Keratinocyte (primary cell): ENCODE results near the gene COL4A6. TPM values are rescaled to one million over a fixed set of nuclear protein-coding genes. Genes with fewer than 3 reads are reported as not detected.
A peak's percentile ranks its signal among the peaks of the same experiment; 100 is the strongest.

ENCODE experiments used
- DNase-seq: peaks from one replicate; pipeline ENCODE4 v3.0.0-alpha.2; 2011; ENCODE audit warnings: low read depth, missing footprints, low spot score
- FAIRE-seq: peaks from 2 replicates; lab custom pipeline; 2011; peaks lifted over from hg19 to GRCh38; lab: Jason Lieb, UNC
- H2AFZ ChIP-seq: 2 replicates; pipeline ENCODE4 v1.6.0; 2012; ENCODE audit warnings: low read length, control low read depth, inconsistent platforms; ENCODE audit not compliant: control insufficient read depth
- H3K27ac ChIP-seq: 2 replicates; pipeline ENCODE4 v1.5.1; 2011; ENCODE audit warnings: low read length; ENCODE audit not compliant: control insufficient read depth, insufficient read depth
- H3K27me3 ChIP-seq: 3 replicates; pipeline ENCODE4 v1.6.0; 2011; ENCODE audit warnings: low read length; ENCODE audit not compliant: control insufficient read depth, insufficient read depth; ENCODE audit errors: extremely low read depth
- H3K36me3 ChIP-seq, 2 experiments: 2 replicates in 1 of 2; 3 replicates in 1 of 2; pipeline ENCODE4 v1.5.1; 2011; ENCODE audit warnings: low read length in 2 of 2, mild to moderate bottlenecking in 1 of 2; ENCODE audit not compliant: control insufficient read depth in 2 of 2, insufficient read depth in 2 of 2; ENCODE audit errors: extremely low read depth in 1 of 2
- H3K4me1 ChIP-seq: 3 replicates; pipeline ENCODE4 v1.5.1; 2011; ENCODE audit warnings: low read length; ENCODE audit not compliant: control insufficient read depth, insufficient read depth; ENCODE audit errors: extremely low read depth
- H3K4me2 ChIP-seq: 3 replicates; pipeline ENCODE4 v1.6.0; 2011; ENCODE audit warnings: low read depth, low read length; ENCODE audit not compliant: control insufficient read depth, insufficient read depth; ENCODE audit errors: extremely low read depth
- H3K4me3 ChIP-seq, 3 experiments: fragments of 200-600 bp in 1 of 3; sonication (generic) in 1 of 3; 2 replicates in 2 of 3; 3 replicates in 1 of 3; pipeline ENCODE4 v1.5.1; 2011 to 2016; ENCODE audit warnings: low read length in 3 of 3, mild to moderate bottlenecking in 3 of 3, control low read depth in 2 of 3, inconsistent platforms in 1 of 3, low read depth in 1 of 3, mixed read lengths in 1 of 3, mixed run types in 1 of 3, moderate library complexity in 1 of 3; ENCODE audit not compliant: control insufficient read depth in 2 of 3, insufficient read depth in 2 of 3; ENCODE audit errors: extremely low read depth in 1 of 3
- H3K79me2 ChIP-seq: 2 replicates; pipeline ENCODE4 v1.6.0; 2012; ENCODE audit warnings: low read length; ENCODE audit not compliant: control insufficient read depth, insufficient read depth
- H3K9ac ChIP-seq: 3 replicates; pipeline ENCODE4 v1.6.0; 2011; ENCODE audit warnings: low read length; ENCODE audit not compliant: control insufficient read depth, insufficient read depth; ENCODE audit errors: extremely low read depth
- H3K9me1 ChIP-seq: 3 replicates; pipeline ENCODE4 v1.6.0; 2011; ENCODE audit warnings: low read length; ENCODE audit not compliant: control insufficient read depth, insufficient read depth; ENCODE audit errors: extremely low read depth
- H3K9me3 ChIP-seq: 2 replicates; pipeline ENCODE4 v1.5.1; 2012; ENCODE audit warnings: low read depth, low read length; ENCODE audit not compliant: control insufficient read depth
- H4K20me1 ChIP-seq: 3 replicates; pipeline ENCODE4 v1.6.0; 2011; ENCODE audit warnings: low read length; ENCODE audit not compliant: control insufficient read depth, insufficient read depth; ENCODE audit errors: extremely low read depth
- CTCF ChIP-seq, 3 experiments: IDR thresholded peaks in 1 of 3; conservative IDR thresholded peaks in 1 of 3; optimal IDR thresholded peaks in 1 of 3; 2 replicates in 2 of 3; 3 replicates in 1 of 3; pipeline versions ENCODE3 to v1.5.1; 2011; ENCODE audit warnings: low read length in 3 of 3, mild to moderate bottlenecking in 3 of 3, moderate library complexity in 2 of 3, control low read depth in 1 of 3, inconsistent platforms in 1 of 3; ENCODE audit not compliant: insufficient read depth in 2 of 3; ENCODE audit errors: extremely low read depth in 1 of 3
- EZH2 ChIP-seq: IDR thresholded peaks from one replicate; pipeline ENCODE4 v1.6.1; 2012; ENCODE audit warnings: inconsistent platforms, mild to moderate bottlenecking, low read length, moderate library complexity
- dilution Hi-C: fragments of 300-500 bp; cut with MboI; formaldehyde crosslinking; loops from one replicate; pipeline ENCODE4 v1.7.0; 2020; ENCODE audit warnings: low sequenced_read_pairs; ENCODE audit not compliant: extremely low pct_ligation_motif_present
- polyA plus RNA-seq, 5 experiments: library from polyadenylated mRNA; depleted of rRNA in 3 of 5; stranded (reverse) in 3 of 5; stranded (forward) in 1 of 5; unstranded in 1 of 5; fragments of >200 nt; gene quantifications; 1 replicate in 1 of 5; 2 replicates in 3 of 5; 3 replicates in 1 of 5; pipeline versions ENCODE4 v1.2.1 to v1.2.3, GENCODE V29; 2011 to 2012; ENCODE audit warnings: missing spikeins in 2 of 5, low read depth in 1 of 5, low replicate concordance in 1 of 5

The COL4A6 gene
- polyA plus RNA-seq, 1 donor (not counting 4 experiments of a cell fraction or from before 2014, with no cell fraction given): 18.8 TPM

DNA sequence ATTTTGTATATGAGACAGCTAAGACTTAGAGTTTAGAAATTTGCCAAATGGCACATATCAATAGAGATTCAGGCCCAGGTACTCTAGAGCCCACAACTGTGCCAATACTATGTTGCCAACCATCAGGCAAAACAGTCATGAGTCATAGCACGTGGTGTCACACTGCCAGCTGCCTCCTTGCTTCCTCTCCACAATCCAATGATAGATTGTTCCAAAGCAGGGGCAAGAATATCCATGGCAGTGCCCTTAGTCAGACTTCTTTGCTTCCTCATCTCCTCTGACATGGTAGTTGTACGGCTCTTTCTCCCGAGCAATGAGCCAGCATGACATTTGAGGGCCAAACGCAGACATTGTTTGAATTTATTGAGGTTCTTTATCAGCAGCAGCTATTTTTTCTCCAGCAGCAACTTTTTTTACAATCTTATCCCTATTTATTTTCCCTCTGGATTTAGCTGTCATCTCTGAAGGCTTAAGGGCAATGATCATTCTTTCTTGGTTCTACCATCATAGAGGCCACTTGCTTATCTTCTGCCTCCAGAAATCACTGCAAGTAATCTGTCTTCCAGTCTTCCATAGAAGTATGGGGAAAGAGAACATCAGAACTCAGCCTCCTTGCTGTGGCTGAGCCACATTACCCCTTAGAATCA is 169.7 kb downstream of the COL4A6 start:
- TF ChIP-seq CTCF (optimal IDR thresholded peaks at IDR 0.05 in 1 of 3, IDR thresholded peaks at IDR 0.05 in 1 of 3, conservative IDR thresholded peaks at IDR 0.05 in 1 of 3; ENCODE audit: extremely low read depth in 1 of 3, insufficient read depth in 2 of 3, low read length in 3 of 3) (no peak), EZH2 (no peak)
- H4K20me1 ChIP-seq: no peaks in the 10 kb centered on the region
- peak overlapping the region; percentile 30 for H3K27ac ChIP-seq
- H3K79me2 ChIP-seq: no peaks in the 10 kb centered on the region
- H3K36me3 ChIP-seq: no peaks in the 10 kb centered on the region
- peak; percentile 82 for FAIRE-seq
- no peak overlapping the region for H2AFZ ChIP-seq
- H3K27me3 ChIP-seq: no peaks in the 10 kb centered on the region
- H3K4me1 ChIP-seq: peaks cover 38% of the 10 kb centered on the region
- H3K4me3 ChIP-seq: no peak overlapping the region
- no peak for DNase-seq
- no peaks in the 10 kb centered on the region for H3K9me3 ChIP-seq
- no peak overlapping the region for H3K9ac ChIP-seq
- no peaks in the 10 kb centered on the region for H3K9me1 ChIP-seq
- dilution Hi-C loops: no loop called here
- no peak overlapping the region for H3K4me2 ChIP-seq

DNA sequence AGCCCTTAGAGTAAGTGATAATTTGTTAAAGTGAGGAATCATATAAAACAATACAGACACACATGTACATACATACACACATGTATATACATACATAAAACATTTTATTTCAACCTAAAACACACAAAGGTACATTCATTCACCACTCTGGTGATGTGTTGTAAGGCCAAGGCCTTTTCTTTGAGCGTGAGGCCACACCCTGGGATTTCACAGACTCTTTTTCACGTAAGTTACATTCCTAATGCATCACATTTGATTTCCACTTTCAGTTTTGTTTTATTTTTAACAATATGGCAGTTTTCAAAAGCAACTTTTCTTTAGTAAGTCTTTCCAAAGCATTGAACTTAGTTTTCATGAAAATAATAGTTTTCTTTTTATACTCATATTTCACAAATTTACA is 170.7 kb downstream of the COL4A6 start:
- FAIRE-seq: no peak
- no peak for DNase-seq
- no peaks in the 10 kb centered on the region for H3K9me3 ChIP-seq
- peak overlapping the region; percentile 13 for H3K4me2 ChIP-seq
- H3K9me1 ChIP-seq: no peaks in the 10 kb centered on the region
- no peak overlapping the region for H2AFZ ChIP-seq
- H3K4me3 ChIP-seq: no peak overlapping the region
- no peaks in the 10 kb centered on the region for H3K79me2 ChIP-seq
- H4K20me1 ChIP-seq: no peaks in the 10 kb centered on the region
- no peaks in the 10 kb centered on the region for H3K36me3 ChIP-seq
- peaks cover 38% of the 10 kb centered on the region for H3K4me1 ChIP-seq
- H3K9ac ChIP-seq: no peak overlapping the region
- H3K27me3 ChIP-seq: no peaks in the 10 kb centered on the region
- no peak for TF ChIP-seq CTCF (optimal IDR thresholded peaks at IDR 0.05 in 1 of 3, IDR thresholded peaks at IDR 0.05 in 1 of 3, conservative IDR thresholded peaks at IDR 0.05 in 1 of 3; ENCODE audit: extremely low read depth in 1 of 3, insufficient read depth in 2 of 3, low read length in 3 of 3)
- TF ChIP-seq EZH2: no peak
- H3K27ac ChIP-seq: no peak overlapping the region
- dilution Hi-C loops: no loop called here
